Vagina (tissue), 2 donors: Measurements from ENCODE around the gene SLC18B1. TPM values are rescaled to one million over a fixed set of nuclear protein-coding genes. Genes with fewer than 3 reads are reported as not detected.

ENCODE experiments used
- DNase-seq, 2 donors: peaks; one replicate each; pipeline ENCODE4 v3.0.0-alpha.2; 2017; ENCODE audit errors: extremely low spot score in 2 of 2
- H3K27ac ChIP-seq: fragments of 200-600 bp; sonication (generic); one replicate; pipeline ENCODE4 v1.5.1; 2019
- H3K27me3 ChIP-seq: fragments of 200-600 bp; sonication (generic); one replicate; pipeline ENCODE4 v1.5.1; 2019
- H3K36me3 ChIP-seq, 2 donors: fragments of 200-600 bp; sonication (generic); one replicate each; pipeline ENCODE4 v1.5.1; 2017 to 2019
- H3K4me1 ChIP-seq: fragments of 200-600 bp; sonication (generic); one replicate; pipeline ENCODE4 v1.5.1; 2019
- H3K4me3 ChIP-seq, 2 donors: fragments of 200-600 bp; sonication (generic); 1 replicate in 1 of 2; 2 replicates in 1 of 2; pipeline ENCODE4 v1.5.1; 2016 to 2019
- H3K9me3 ChIP-seq: fragments of 200-600 bp; sonication (generic); one replicate; pipeline ENCODE4 v1.5.1; 2019
- CTCF ChIP-seq, 3 experiments: fragments of 450-650 bp in 2 of 3; fragments of 200-600 bp in 1 of 3; sonication (generic) in 1 of 3; IDR thresholded peaks; one replicate each; pipeline ENCODE4 v1.5.1; 2017 to 2019; ENCODE audit warnings: antibody characterized with exemption in 3 of 3, mild to moderate bottlenecking in 2 of 3, moderate library complexity in 2 of 3
- POLR2A ChIP-seq, 2 donors: fragments of 450-650 bp; IDR thresholded peaks; one replicate each; pipeline ENCODE4 v1.6.1; 2017; ENCODE audit warnings: antibody characterized with exemption in 2 of 2, mild to moderate bottlenecking in 2 of 2, moderate library complexity in 2 of 2
- POLR2AphosphoS5 ChIP-seq, 2 donors: sonication (generic); formaldehyde crosslinking; IDR thresholded peaks; one replicate each; pipeline ENCODE4 v1.9.0; 2017; ENCODE audit warnings: antibody characterized with exemption in 2 of 2, mild to moderate bottlenecking in 2 of 2, low read depth in 1 of 2; ENCODE audit not compliant: insufficient read depth in 1 of 2
- intact Hi-C: fragments of 100-400 bp; cut with DNase I; formaldehyde crosslinking; loops from one replicate; pipeline ENCODE4 v1.15.1; 2023
- total RNA-seq: library from RNA; depleted of rRNA; stranded (reverse); fragments of >200 nt; gene quantifications from one replicate; pipeline ENCODE4 v1.2.3, GENCODE V29; 2016

SLC18B1 gene
- total RNA-seq, 1 donor from 2014 or later = 6.4 TPM

- no peak overlapping the region for H3K4me3 ChIP-seq
- H3K9me3 ChIP-seq = no peaks in the 10 kb centered on the region
- H3K27me3 ChIP-seq = no peaks in the 10 kb centered on the region
- intact Hi-C loops = no loop called here
- TF ChIP-seq POLR2A (IDR thresholded peaks at IDR 0.05) (no peak), POLR2AphosphoS5 (IDR thresholded peaks at IDR 0.05; ENCODE audit: insufficient read depth in 1 of 2, low read depth in 1 of 2) (no peak), CTCF (IDR thresholded peaks at IDR 0.05) (no peak)
- no peak overlapping the region for H3K27ac ChIP-seq
- H3K36me3 ChIP-seq = no peaks in the 10 kb centered on the region
- H3K4me1 ChIP-seq = no peaks in the 10 kb centered on the region
- DNase-seq = no peak
Observed at GRCh38 chr6:132752255-132752654, 46.2 kb downstream of the SLC18B1 start.

- no peak overlapping the region for H3K27ac ChIP-seq
- no peak overlapping the region for H3K4me3 ChIP-seq
- H3K36me3 ChIP-seq = no peaks in the 10 kb centered on the region
- H3K4me1 ChIP-seq = no peaks in the 10 kb centered on the region
- no peaks in the 10 kb centered on the region for H3K27me3 ChIP-seq
- intact Hi-C loops = no loop called here
- DNase-seq = no peak
- no peaks in the 10 kb centered on the region for H3K9me3 ChIP-seq
- no peak for TF ChIP-seq CTCF (IDR thresholded peaks at IDR 0.05)
- no peak for TF ChIP-seq POLR2A (IDR thresholded peaks at IDR 0.05)
- no peak for TF ChIP-seq POLR2AphosphoS5 (IDR thresholded peaks at IDR 0.05; ENCODE audit: insufficient read depth in 1 of 2, low read depth in 1 of 2)
Observed at GRCh38 chr6:132751828-132752227, 46.6 kb downstream of the SLC18B1 start.

- no peaks in the 10 kb centered on the region for H3K36me3 ChIP-seq
- no peaks in the 10 kb centered on the region for H3K4me1 ChIP-seq
- DNase-seq = no peak
- H3K27ac ChIP-seq = no peak overlapping the region
- no peaks in the 10 kb centered on the region for H3K9me3 ChIP-seq
- TF ChIP-seq POLR2A (IDR thresholded peaks at IDR 0.05) (no peak), CTCF (IDR thresholded peaks at IDR 0.05) (no peak), POLR2AphosphoS5 (IDR thresholded peaks at IDR 0.05; ENCODE audit: insufficient read depth in 1 of 2, low read depth in 1 of 2) (no peak)
- intact Hi-C loops = no loop called here
- no peak overlapping the region for H3K4me3 ChIP-seq
- no peaks in the 10 kb centered on the region for H3K27me3 ChIP-seq
Observed at GRCh38 chr6:132751306-132751705, 47.1 kb downstream of the SLC18B1 start.

GRCh38 chr6:132750455-132751248 is 47.8 kb downstream of the SLC18B1 start:
- TF ChIP-seq POLR2A (IDR thresholded peaks at IDR 0.05) (no peak), POLR2AphosphoS5 (IDR thresholded peaks at IDR 0.05; ENCODE audit: insufficient read depth in 1 of 2, low read depth in 1 of 2) (no peak), CTCF (IDR thresholded peaks at IDR 0.05) (no peak)
- Histone ChIP-seq H3K4me3 (no peak overlapping the region), H3K27me3 (no peaks in the 10 kb centered on the region), H3K4me1 (no peaks in the 10 kb centered on the region), H3K27ac (no peak overlapping the region), H3K36me3 (no peaks in the 10 kb centered on the region), H3K9me3 (no peaks in the 10 kb centered on the region)
- intact Hi-C loops = no loop called here
- DNase-seq = no peak

- H3K9me3 ChIP-seq = no peaks in the 10 kb centered on the region
- no peaks in the 10 kb centered on the region for H3K36me3 ChIP-seq
- no peak overlapping the region for H3K4me3 ChIP-seq
- DNase-seq = no peak
- no peak overlapping the region for H3K27ac ChIP-seq
- H3K4me1 ChIP-seq = no peaks in the 10 kb centered on the region
- H3K27me3 ChIP-seq = no peaks in the 10 kb centered on the region
- TF ChIP-seq POLR2A (IDR thresholded peaks at IDR 0.05) (no peak), CTCF (IDR thresholded peaks at IDR 0.05) (no peak), POLR2AphosphoS5 (IDR thresholded peaks at IDR 0.05; ENCODE audit: insufficient read depth in 1 of 2, low read depth in 1 of 2) (no peak)
- intact Hi-C loops = no loop called here
Observed at GRCh38 chr6:132749111-132749510, 49.3 kb downstream of the SLC18B1 start.
